ENCODE data around the gene CLSTN1. TPM values are rescaled to one million over a fixed set of nuclear protein-coding genes. Genes with fewer than 3 reads are reported as not detected.

The CLSTN1 gene
- polyA plus RNA-seq (2013) = 59.4 TPM

DNA sequence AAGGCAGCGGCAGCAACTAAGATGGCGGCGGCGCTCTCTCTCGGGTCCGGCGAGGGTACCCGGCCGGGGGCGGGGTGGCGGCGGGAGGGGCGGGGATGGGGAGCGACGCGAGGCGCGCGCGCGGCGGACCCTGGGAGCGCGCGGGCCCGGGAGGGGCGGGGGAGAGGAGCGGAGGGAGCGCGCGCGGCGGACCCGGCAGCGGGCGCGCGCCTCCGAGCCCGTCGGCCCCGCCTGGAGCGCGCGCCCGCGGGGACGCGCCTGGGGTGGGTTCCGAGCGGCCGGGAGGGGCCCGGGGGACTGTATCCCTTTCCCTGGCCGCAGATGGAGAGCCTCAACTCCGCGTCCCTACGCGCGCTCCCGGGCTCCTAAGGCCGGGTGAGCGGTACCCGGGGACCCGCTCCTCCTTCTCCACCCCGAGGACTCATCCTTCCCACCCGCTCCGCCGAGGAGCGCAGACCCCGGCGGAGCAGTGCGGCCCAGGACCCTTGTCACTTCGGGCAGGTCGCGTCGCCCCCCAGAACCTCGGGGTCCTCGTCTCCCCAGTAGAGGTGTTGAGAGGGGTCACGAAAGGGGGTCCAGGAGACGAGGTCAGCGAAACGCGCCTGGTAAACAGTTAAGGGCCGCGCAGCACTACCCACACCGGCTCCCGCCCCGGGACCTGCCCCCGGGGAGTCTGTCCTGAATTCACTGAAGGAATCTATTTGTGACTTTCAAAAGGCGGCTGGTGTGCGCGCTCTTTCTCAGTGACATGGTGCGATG lies at the start of gene CLSTN1:
Gene CLSTN1, minus strand, starts transcription at position 23 of the 759 bp plus-strand sequence. CDS start 232 bp downstream, outside the sequence.
- CTCF ChIA-PET = no interaction called here
- no peaks in the 10 kb centered on the region for H3K27me3 ChIP-seq (replicated peaks in 2 of 5; ENCODE audit: control insufficient read depth in 4 of 5, insufficient read depth in 5 of 5, low read length in 4 of 5)
- POLR2A ChIA-PET = no interaction called here
- peak within 1 kb of the TSS; percentile 76 to 100 (median 94) for H3K4me3 ChIP-seq (ENCODE audit: control insufficient read depth in 1 of 7, extremely low read depth in 1 of 7, insufficient read depth in 4 of 7, low read depth in 2 of 7, low read length in 6 of 7)
- no peak within 1 kb of the TSS for H3K27ac ChIP-seq (ENCODE audit: insufficient read depth in 1 of 2, low read depth in 1 of 2, low read length in 2 of 2, poor library complexity in 1 of 2, severe bottlenecking in 2 of 2)
- under 1% methylated on average over 65 of the region's 93 CpGs for WGBS (ENCODE audit: insufficient coverage)
- H3K4me1 ChIP-seq (ENCODE audit: control extremely low read depth in 1 of 4, control insufficient read depth in 4 of 4, insufficient read depth in 4 of 4, low read length in 3 of 4) = peaks cover 10 to 43% (median 36%) of the 10 kb centered on the region in 4 experiments
- H3K9me3 ChIP-seq (ENCODE audit: control extremely low read depth in 1 of 5, control insufficient read depth in 4 of 5, insufficient read depth in 2 of 5, low read depth in 1 of 5, low read length in 4 of 5) = no peaks in the 10 kb centered on the region
- peak; percentile 81 to 91 (median 89) for DNase-seq
- no peaks in the 10 kb centered on the region for H3K36me3 ChIP-seq (ENCODE audit: control insufficient read depth in 4 of 4, insufficient read depth in 4 of 4, low read length in 3 of 4)

DNA sequence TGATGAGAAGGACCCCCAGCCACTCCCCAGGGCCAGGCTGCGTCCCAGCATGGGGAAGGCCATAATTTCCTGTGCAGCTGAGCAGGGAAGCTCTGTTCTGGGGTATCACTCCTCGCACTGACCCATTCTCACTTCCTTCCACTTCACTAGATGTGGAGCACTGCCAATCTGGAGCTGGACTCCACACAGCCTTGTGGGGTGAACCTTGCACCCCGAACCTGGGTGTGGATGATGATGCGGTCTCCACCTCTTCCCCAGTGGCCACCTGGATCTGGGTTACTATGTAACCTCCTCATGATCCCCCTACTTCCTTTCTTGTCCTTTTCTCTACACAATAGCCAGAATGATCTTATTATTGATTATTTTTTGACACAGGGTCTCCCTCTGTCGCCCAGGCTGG lies 49.6 kb upstream of the CLSTN1 start:
- no peaks in the 10 kb centered on the region for H3K27me3 ChIP-seq (replicated peaks in 2 of 5; ENCODE audit: control insufficient read depth in 4 of 5, insufficient read depth in 5 of 5, low read length in 4 of 5)

GRCh38 chr1:9872430-9873165 lies 48.8 kb upstream of the CLSTN1 start:
- no peak for DNase-seq
- Histone ChIP-seq H3K36me3 (ENCODE audit: control insufficient read depth in 4 of 4, insufficient read depth in 4 of 4, low read length in 3 of 4) (peaks cover 0 to 37% (median 23%) of the 10 kb centered on the region in 4 experiments), H3K4me1 (ENCODE audit: control extremely low read depth in 1 of 4, control insufficient read depth in 4 of 4, insufficient read depth in 4 of 4, low read length in 3 of 4) (peaks cover 0 to 13% (median 6%) of the 10 kb centered on the region in 4 experiments), H3K9me3 (ENCODE audit: control extremely low read depth in 1 of 5, control insufficient read depth in 4 of 5, insufficient read depth in 2 of 5, low read depth in 1 of 5, low read length in 4 of 5) (no peaks in the 10 kb centered on the region), H3K27me3 (replicated peaks in 2 of 5; ENCODE audit: control insufficient read depth in 4 of 5, insufficient read depth in 5 of 5, low read length in 4 of 5) (no peaks in the 10 kb centered on the region), H3K27ac (ENCODE audit: insufficient read depth in 1 of 2, low read depth in 1 of 2, low read length in 2 of 2, poor library complexity in 1 of 2, severe bottlenecking in 2 of 2) (no peak overlapping the region), H3K4me3 (ENCODE audit: control insufficient read depth in 1 of 7, extremely low read depth in 1 of 7, insufficient read depth in 4 of 7, low read depth in 2 of 7, low read length in 6 of 7) (no peak overlapping the region)
- 100% methylated on average over 6 of the region's 11 CpGs for WGBS (ENCODE audit: insufficient coverage)
- CTCF ChIA-PET = interaction anchor here (0.6 to 18.8 kb wide), 15 partner anchors 8 to 285 kb away, joined by 3 to 321 read pairs (median 4); partner anchors contain the start of genes LZIC, NMNAT1 and RBP7
- POLR2A ChIA-PET = interaction anchor here (0.6 kb wide), 1 partner anchor 44 kb away, joined by 5 read pairs; no protein-coding TSS in a partner anchor

More for the DNA sequence above, 49.6 kb upstream of the CLSTN1 start:
- 90% methylated on average over 3 of the region's 5 CpGs for WGBS (ENCODE audit: insufficient coverage)
- ChIA-PET CTCF (interaction anchor here (0.6 to 18.8 kb wide), 14 partner anchors 8 to 508 kb away, joined by 3 to 321 read pairs (median 4); partner anchors contain the start of genes LZIC, NMNAT1 and RBP7), POLR2A (interaction anchor here (1.0 kb wide), 1 partner anchor 37 kb away, joined by 4 read pairs; no protein-coding TSS in a partner anchor)
- no peak for DNase-seq
- H3K9me3 ChIP-seq (ENCODE audit: control extremely low read depth in 1 of 5, control insufficient read depth in 4 of 5, insufficient read depth in 2 of 5, low read depth in 1 of 5, low read length in 4 of 5) = no peaks in the 10 kb centered on the region
- H3K4me1 ChIP-seq (ENCODE audit: control extremely low read depth in 1 of 4, control insufficient read depth in 4 of 4, insufficient read depth in 4 of 4, low read length in 3 of 4) = peaks cover 0 to 13% (median 6%) of the 10 kb centered on the region in 4 experiments
- H3K4me3 ChIP-seq (ENCODE audit: control insufficient read depth in 1 of 7, extremely low read depth in 1 of 7, insufficient read depth in 4 of 7, low read depth in 2 of 7, low read length in 6 of 7) = no peak overlapping the region
- H3K36me3 ChIP-seq (ENCODE audit: control insufficient read depth in 4 of 4, insufficient read depth in 4 of 4, low read length in 3 of 4) = peaks cover 0 to 30% (median 20%) of the 10 kb centered on the region in 4 experiments
- H3K27ac ChIP-seq (ENCODE audit: insufficient read depth in 1 of 2, low read depth in 1 of 2, low read length in 2 of 2, poor library complexity in 1 of 2, severe bottlenecking in 2 of 2) = no peak overlapping the region

DNA sequence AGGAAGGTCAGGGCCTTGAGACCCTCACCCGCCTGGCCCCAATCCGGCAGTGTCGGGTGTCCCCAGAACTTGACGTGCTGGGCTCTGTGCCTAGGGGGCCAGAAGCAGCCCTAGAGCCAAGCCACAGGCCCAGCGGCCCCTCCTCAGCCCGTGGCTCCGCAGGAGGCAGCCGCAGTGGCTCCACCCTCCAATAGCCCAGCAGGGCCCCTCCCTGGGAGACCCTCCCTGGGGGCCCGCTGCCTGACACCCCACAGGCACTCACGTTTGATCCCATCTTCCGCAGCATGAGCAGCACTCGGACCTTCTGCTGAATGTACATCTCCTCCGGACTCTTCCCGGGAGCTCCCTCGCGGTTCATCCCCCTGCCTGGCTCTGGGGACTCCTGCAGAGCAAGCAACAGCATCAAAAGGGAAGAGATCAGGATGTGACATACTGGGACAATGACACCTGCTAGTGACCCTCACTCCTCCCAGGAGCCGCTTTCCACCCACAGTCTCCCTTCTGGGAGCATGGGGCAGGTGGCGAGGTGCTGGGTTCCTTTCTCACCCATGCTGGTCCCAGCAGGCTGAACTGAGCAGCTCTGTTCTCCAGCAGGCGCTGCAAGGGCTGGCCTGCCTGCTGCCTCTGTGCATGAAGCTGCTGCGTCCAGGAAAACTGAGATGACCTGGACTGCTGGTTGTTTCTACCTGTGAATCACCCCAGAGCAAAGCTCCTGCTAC lies 48.1 kb upstream of the CLSTN1 start:
- peaks cover 0 to 38% (median 24%) of the 10 kb centered on the region in 4 experiments for H3K36me3 ChIP-seq (ENCODE audit: control insufficient read depth in 4 of 4, insufficient read depth in 4 of 4, low read length in 3 of 4)
- DNase-seq = no peak
- no peak overlapping the region for H3K27ac ChIP-seq (ENCODE audit: insufficient read depth in 1 of 2, low read depth in 1 of 2, low read length in 2 of 2, poor library complexity in 1 of 2, severe bottlenecking in 2 of 2)
- ChIA-PET POLR2A (no interaction called here), CTCF (interaction anchor here (1.1 to 18.8 kb wide), 8 partner anchors 10 to 281 kb away, joined by 3 to 321 read pairs (median 20); partner anchors contain the start of genes LZIC and NMNAT1)
- no peaks in the 10 kb centered on the region for H3K27me3 ChIP-seq (replicated peaks in 2 of 5; ENCODE audit: control insufficient read depth in 4 of 5, insufficient read depth in 5 of 5, low read length in 4 of 5)
- peaks cover 0 to 8% (median 6%) of the 10 kb centered on the region in 4 experiments for H3K4me1 ChIP-seq (ENCODE audit: control extremely low read depth in 1 of 4, control insufficient read depth in 4 of 4, insufficient read depth in 4 of 4, low read length in 3 of 4)
- WGBS (ENCODE audit: insufficient coverage) = 96% methylated on average over 19 of the region's 20 CpGs
- no peak overlapping the region for H3K4me3 ChIP-seq (ENCODE audit: control insufficient read depth in 1 of 7, extremely low read depth in 1 of 7, insufficient read depth in 4 of 7, low read depth in 2 of 7, low read length in 6 of 7)
- no peaks in the 10 kb centered on the region for H3K9me3 ChIP-seq (ENCODE audit: control extremely low read depth in 1 of 5, control insufficient read depth in 4 of 5, insufficient read depth in 2 of 5, low read depth in 1 of 5, low read length in 4 of 5)

DNA sequence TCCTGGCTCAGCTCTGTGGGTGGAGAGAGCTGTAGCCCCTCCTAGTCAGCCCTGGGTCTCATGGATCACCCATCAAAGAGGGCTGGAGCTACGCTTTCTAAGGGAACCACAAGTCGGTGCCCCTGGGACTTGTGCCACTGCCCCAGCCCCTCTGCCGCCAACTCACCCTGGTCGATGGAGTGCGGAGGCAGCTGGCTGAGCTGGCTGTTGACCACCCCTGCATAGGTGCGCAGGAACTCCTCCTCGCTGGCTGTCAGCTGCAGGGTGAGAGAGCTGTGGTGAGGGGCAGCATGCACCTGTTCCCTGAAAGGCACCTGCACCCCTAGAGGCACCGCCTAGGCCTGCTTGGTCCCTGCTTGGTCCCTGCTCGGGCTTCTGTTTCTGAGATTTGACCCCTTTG lies 47.3 kb upstream of the CLSTN1 start:
- POLR2A ChIA-PET = no interaction called here
- Histone ChIP-seq H3K27me3 (replicated peaks in 2 of 5; ENCODE audit: control insufficient read depth in 4 of 5, insufficient read depth in 5 of 5, low read length in 4 of 5) (no peaks in the 10 kb centered on the region), H3K4me3 (ENCODE audit: control insufficient read depth in 1 of 7, extremely low read depth in 1 of 7, insufficient read depth in 4 of 7, low read depth in 2 of 7, low read length in 6 of 7) (no peak overlapping the region), H3K4me1 (ENCODE audit: control extremely low read depth in 1 of 4, control insufficient read depth in 4 of 4, insufficient read depth in 4 of 4, low read length in 3 of 4) (peaks cover 0 to 8% (median 6%) of the 10 kb centered on the region in 4 experiments), H3K27ac (ENCODE audit: insufficient read depth in 1 of 2, low read depth in 1 of 2, low read length in 2 of 2, poor library complexity in 1 of 2, severe bottlenecking in 2 of 2) (no peak overlapping the region), H3K9me3 (ENCODE audit: control extremely low read depth in 1 of 5, control insufficient read depth in 4 of 5, insufficient read depth in 2 of 5, low read depth in 1 of 5, low read length in 4 of 5) (no peaks in the 10 kb centered on the region), H3K36me3 (ENCODE audit: control insufficient read depth in 4 of 4, insufficient read depth in 4 of 4, low read length in 3 of 4) (peaks cover 0 to 43% (median 27%) of the 10 kb centered on the region in 4 experiments)
- 94% methylated on average over 8 of the region's 9 CpGs for WGBS (ENCODE audit: insufficient coverage)
- CTCF ChIA-PET = interaction anchor here (0.8 to 18.8 kb wide), 4 partner anchors 40 to 89 kb away, joined by 3 to 321 read pairs (median 13); no protein-coding TSS in a partner anchor
- no peak for DNase-seq

DNA sequence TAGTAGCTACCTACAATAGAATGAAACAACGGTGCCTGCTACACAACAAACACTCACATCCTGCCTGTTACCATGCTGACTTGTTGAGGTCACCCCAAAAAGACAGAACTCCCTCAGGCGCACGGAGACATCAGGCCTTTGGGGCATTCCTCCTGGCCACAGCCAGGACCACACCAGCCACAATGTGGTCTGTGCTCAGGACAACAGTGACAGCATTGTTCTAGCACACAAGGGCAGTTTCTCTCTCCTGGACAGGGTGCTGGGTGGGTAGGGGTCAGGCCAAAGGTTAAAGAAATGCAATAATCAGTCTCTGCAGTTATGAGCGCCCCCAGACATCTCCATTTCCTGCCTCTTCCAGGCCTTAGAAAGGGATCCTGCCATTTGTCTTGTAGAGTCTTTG lies 46.8 kb upstream of the CLSTN1 start:
- ChIA-PET CTCF (interaction anchor here (0.8 to 18.8 kb wide), 5 partner anchors 40 to 88 kb away, joined by 3 to 321 read pairs (median 13); partner anchors contain the start of genes LZIC and NMNAT1), POLR2A (no interaction called here)
- no CpG with 5 or more reads among the region's 4 CpGs for WGBS (ENCODE audit: insufficient coverage)
- Histone ChIP-seq H3K27ac (ENCODE audit: insufficient read depth in 1 of 2, low read depth in 1 of 2, low read length in 2 of 2, poor library complexity in 1 of 2, severe bottlenecking in 2 of 2) (no peak overlapping the region), H3K36me3 (ENCODE audit: control insufficient read depth in 4 of 4, insufficient read depth in 4 of 4, low read length in 3 of 4) (peaks cover 0 to 44% (median 29%) of the 10 kb centered on the region in 4 experiments), H3K4me3 (ENCODE audit: control insufficient read depth in 1 of 7, extremely low read depth in 1 of 7, insufficient read depth in 4 of 7, low read depth in 2 of 7, low read length in 6 of 7) (no peak overlapping the region), H3K4me1 (ENCODE audit: control extremely low read depth in 1 of 4, control insufficient read depth in 4 of 4, insufficient read depth in 4 of 4, low read length in 3 of 4) (peaks cover 0 to 7% (median 6%) of the 10 kb centered on the region in 4 experiments), H3K27me3 (replicated peaks in 2 of 5; ENCODE audit: control insufficient read depth in 4 of 5, insufficient read depth in 5 of 5, low read length in 4 of 5) (no peaks in the 10 kb centered on the region), H3K9me3 (ENCODE audit: control extremely low read depth in 1 of 5, control insufficient read depth in 4 of 5, insufficient read depth in 2 of 5, low read depth in 1 of 5, low read length in 4 of 5) (no peaks in the 10 kb centered on the region)
- no peak for DNase-seq

Measured in common myeloid progenitor, CD34-positive (primary cell).